GM12872 (cell line): ENCODE measurements around the gene ABHD12.

Source experiments
- TF ChIP-seq, protein P1 (sequence below): IDR thresholded peaks from 3 replicates; pipeline ENCODE4 v1.5.1; 2011; ENCODE audit warnings: low read depth, mild to moderate bottlenecking, low read length, moderate library complexity; ENCODE audit not compliant: insufficient read depth

Gene ABHD12

GRCh38 chr20:25285856-25286798, 104.5 kb downstream of the ABHD12 start:
- TF ChIP-seq, protein P1, sequence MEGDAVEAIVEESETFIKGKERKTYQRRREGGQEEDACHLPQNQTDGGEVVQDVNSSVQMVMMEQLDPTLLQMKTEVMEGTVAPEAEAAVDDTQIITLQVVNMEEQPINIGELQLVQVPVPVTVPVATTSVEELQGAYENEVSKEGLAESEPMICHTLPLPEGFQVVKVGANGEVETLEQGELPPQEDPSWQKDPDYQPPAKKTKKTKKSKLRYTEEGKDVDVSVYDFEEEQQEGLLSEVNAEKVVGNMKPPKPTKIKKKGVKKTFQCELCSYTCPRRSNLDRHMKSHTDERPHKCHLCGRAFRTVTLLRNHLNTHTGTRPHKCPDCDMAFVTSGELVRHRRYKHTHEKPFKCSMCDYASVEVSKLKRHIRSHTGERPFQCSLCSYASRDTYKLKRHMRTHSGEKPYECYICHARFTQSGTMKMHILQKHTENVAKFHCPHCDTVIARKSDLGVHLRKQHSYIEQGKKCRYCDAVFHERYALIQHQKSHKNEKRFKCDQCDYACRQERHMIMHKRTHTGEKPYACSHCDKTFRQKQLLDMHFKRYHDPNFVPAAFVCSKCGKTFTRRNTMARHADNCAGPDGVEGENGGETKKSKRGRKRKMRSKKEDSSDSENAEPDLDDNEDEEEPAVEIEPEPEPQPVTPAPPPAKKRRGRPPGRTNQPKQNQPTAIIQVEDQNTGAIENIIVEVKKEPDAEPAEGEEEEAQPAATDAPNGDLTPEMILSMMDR = no peak

DNA sequence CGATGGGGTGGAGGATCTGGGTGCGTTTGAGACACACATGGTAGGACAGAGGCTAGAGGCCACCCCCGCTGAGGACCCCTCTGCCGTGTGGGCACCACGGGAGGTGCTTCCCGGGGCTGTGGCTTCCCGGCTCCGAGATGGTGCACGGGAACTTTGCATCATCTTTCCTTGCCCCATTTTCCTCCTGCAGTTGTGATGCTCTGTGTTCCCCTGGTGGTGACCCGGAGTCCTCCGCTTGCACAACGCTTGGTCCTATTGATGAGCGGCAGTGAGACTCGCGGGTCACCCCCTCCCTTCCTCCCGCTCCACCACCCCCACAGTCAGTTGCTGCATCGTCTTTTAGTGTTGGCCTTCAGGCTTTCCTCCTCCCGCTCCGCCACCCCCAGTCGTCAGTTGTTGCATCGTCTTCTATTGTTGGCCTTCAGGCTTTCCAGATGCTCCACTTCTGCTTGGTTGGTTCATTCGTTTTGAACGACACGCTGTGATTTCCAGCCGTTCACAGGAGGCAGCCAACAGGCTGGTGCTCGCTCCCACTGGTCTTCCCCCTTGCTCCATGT, 105.5 kb downstream of the ABHD12 start:
- TF ChIP-seq, protein P1 = no peak

- TF ChIP-seq, protein P1 = no peak
Observed at GRCh38 chr20:25284131-25284601, 106.5 kb downstream of the ABHD12 start.

DNA sequence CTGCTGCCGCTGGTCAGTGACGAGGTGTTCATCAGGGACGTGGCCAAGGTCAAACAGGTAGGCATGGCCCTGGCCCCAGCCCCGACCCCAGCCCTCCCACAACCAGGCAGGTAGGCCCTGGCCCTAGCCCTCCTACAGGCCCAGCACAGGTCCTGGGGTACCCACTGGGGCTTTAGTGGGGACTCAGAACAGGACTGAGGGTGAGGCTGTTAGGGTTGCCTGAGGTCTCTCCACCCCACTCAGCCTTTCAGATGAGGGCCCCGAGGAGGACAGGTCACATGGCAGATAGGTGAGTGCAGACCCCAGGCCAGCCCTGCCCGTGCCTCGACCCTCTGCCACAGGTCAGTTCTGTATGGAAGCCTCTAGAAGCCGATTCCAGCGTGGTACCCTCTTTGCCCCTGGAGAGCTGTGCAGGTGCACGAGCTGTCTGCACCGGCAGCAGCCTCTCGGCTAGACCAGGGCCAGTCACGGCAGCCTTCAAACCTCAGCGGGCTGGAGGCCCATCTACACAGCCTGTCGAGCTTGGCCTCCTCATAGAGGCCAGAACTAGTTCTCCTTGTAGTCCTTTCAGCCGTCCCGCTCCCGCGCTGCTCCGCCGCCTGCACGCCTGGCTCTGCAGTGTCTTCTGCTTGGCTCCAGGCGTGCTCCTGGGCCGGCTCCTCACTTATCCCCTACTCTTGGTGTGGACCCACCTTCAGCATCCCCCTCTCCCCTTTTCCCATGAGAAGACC, 107.2 kb downstream of the ABHD12 start:
- TF ChIP-seq, protein P1 = no peak

- TF ChIP-seq, protein P1 = no peak
Observed at GRCh38 chr20:25282796-25283195, 107.8 kb downstream of the ABHD12 start.

- TF ChIP-seq, protein P1 = no peak
Observed at GRCh38 chr20:25282034-25282781, 108.4 kb downstream of the ABHD12 start.

DNA sequence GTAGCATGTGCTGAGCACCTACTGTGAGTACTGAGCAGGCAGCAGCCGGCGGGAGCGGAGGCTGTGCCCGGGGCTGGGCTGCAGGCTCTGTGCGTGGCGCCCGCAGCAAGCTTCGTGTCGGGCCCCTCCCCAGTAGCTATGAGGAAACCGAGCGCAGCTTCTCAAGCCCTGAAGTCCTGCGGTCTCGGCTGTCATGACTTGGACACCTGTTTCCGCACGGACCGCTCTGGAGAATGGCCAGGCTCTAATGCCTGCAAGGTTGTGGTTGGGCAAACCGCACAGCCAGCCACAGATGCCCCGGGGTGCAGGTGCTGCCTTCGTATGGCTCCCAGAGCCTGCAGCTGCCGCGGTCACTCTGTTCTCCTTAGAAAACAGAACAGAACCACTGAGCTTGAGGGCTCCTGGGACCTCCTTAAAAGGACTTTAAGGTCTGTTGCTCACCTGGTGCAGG, 109.1 kb downstream of the ABHD12 start:
- TF ChIP-seq, protein P1 = no peak
